LNCaP clone FGC (cell line): ENCODE data around the gene PTPN14.
"Not testable (repeated sequence)": the region's sequence is repeated elsewhere in the genome, so short reads cannot be mapped to it uniquely, and the experiment has no call there.

Experiments used
- DNase-seq: peaks from one replicate; pipeline ENCODE4 v3.0.0-alpha.2; 2011; ENCODE audit warnings: low read depth
- H3K4me3 ChIP-seq: 2 replicates; pipeline ENCODE4 v1.5.1; 2011; ENCODE audit warnings: mild to moderate bottlenecking, low read depth, low read length, control low read depth
- TF ChIP-seq, protein P1 (sequence below): IDR thresholded peaks from 2 replicates; pipeline ENCODE4 v1.5.1; 2012; ENCODE audit warnings: mild to moderate bottlenecking; ENCODE audit not compliant: control insufficient read depth, insufficient read depth; ENCODE audit errors: extremely low read depth

Gene PTPN14

DNA sequence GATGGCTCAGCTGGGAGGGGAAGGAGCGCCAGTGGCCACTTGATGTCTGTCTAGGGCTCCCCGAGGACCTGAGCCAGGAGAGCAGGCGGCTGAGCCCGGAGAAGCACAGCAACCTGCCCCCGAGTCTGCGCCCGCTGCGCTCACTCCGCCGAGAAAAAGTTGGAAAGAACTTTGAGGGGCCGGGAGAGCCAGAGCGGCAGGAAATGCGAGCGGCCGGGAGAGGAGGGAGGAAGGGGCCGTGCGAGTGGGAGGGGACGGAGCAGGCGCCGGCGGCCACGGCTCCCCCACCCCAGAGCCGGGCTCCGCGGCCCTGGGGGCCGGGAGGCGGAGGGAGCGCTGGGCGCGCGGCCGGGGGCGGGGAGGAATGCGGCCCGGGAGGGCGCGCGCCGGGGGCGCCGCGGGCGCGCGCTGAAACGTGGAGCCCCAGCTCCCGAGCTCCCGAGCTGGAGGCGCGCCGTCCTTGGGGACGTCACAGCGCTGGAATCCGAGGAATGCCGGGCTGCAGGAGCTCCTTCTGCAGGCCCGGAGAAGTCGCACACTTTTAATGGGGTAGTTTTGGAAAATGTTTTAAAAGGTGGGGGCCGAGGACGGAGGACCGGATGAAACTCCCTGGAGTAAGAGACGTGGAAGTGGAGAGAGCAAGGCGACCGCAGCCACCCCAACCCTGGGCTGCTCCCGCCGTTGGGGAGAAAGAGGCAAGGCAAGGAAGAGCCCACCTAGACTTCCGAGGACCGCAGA, at the start of gene PTPN14:
Gene PTPN14, minus strand, starts transcription at position 167 of the 738 bp plus-strand sequence. CDS start 86,799 bp downstream, outside the sequence.
- peak; percentile 47 for DNase-seq
- TF ChIP-seq, protein P1, sequence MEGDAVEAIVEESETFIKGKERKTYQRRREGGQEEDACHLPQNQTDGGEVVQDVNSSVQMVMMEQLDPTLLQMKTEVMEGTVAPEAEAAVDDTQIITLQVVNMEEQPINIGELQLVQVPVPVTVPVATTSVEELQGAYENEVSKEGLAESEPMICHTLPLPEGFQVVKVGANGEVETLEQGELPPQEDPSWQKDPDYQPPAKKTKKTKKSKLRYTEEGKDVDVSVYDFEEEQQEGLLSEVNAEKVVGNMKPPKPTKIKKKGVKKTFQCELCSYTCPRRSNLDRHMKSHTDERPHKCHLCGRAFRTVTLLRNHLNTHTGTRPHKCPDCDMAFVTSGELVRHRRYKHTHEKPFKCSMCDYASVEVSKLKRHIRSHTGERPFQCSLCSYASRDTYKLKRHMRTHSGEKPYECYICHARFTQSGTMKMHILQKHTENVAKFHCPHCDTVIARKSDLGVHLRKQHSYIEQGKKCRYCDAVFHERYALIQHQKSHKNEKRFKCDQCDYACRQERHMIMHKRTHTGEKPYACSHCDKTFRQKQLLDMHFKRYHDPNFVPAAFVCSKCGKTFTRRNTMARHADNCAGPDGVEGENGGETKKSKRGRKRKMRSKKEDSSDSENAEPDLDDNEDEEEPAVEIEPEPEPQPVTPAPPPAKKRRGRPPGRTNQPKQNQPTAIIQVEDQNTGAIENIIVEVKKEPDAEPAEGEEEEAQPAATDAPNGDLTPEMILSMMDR = peak; percentile 39
- peak within 1 kb of the TSS; percentile 61 for H3K4me3 ChIP-seq

DNA sequence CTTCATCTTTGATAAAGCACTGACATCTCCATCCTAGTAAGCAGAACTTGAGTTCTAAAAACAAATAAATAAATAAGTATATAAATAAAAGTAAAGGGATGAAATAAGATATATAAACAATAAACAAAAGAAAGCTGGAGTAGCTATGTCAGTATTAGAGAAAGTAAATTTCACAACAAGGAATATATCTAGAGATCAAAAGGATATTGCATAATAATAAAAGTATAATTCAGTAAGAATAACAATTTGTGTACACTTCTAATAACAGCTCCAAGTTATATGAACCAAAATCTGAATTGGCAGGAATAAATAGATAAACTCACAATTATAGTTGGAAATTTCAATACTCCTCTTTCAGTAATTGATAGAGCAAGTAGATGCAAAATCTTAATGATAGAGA, 41.8 kb upstream of the PTPN14 start:
- no peak for DNase-seq
- H3K4me3 ChIP-seq = no peak overlapping the region
- TF ChIP-seq, protein P1 = no peak

DNA sequence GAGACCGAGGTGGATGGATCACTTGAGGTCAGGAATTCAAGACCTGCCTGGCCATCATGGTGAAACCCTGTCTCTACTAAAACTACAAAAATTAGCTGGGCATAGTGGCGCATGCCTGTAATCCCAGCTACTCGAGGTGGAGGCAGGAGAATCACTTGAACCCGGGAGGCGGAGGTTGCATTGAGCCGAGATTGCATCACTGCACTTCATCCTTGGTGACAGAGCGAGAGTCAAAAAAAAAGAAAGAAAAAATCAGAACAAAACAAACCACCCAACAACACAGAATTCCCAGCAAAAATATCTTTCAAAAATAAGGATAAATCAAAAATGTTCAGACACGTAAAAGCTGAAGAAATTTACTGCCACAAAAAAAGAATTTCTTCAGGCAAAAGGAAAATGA, 40.5 kb upstream of the PTPN14 start:
- not testable (repeated sequence) for H3K4me3 ChIP-seq, DNase-seq

DNA sequence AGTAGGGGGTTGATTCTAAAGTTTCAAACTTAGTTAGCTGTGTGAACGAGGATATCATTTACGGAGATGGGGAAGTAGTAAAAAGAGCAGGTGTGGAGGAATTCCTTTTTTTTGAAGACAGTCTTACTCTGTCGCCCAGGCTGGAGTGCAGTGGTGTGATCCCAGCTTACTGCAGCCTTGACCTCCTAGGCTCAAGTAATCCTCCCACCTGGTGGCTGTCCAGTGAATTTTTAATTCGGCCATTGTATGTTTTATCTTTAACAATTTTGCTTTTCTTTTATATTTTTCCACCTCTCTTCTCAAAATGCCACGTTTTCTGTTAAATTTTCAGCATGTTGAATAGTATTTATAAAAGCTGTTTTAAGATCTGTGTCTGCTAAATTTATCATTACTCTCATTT, 39.3 kb upstream of the PTPN14 start:
- TF ChIP-seq, protein P1 = no peak
- H3K4me3 ChIP-seq = no peak overlapping the region
- no peak for DNase-seq

DNA sequence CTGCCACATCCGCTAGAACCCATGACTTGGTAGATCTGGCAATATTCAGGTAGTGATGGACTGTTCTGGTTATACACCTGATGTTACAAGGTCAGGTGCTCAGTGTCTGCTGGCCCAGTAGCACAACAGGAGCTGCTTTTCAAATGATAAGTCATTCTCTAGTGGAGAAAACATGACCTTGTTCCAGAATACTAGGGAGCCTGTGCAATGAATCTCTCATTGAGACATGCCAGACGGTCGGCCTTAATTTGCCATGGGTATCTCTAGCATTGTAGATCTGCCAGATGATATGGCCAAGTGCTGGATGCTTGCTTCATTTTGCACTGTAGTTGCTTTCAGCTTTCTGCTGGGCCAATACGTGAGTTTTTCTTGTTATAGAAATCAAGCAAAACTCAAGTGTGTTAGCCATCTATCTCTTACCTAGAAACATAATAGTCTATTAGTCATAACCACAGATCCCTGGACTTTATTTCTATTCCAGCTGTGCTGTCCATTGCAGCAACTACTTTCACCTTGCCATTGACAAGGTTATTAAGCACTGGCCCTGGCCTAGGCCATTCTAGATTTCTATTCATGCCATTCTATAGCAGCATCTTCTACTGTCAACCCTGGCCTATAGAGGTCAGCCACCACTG, 37.7 kb upstream of the PTPN14 start:
- TF ChIP-seq, protein P1 = no peak
- H3K4me3 ChIP-seq = no peak overlapping the region
- no peak for DNase-seq

DNA sequence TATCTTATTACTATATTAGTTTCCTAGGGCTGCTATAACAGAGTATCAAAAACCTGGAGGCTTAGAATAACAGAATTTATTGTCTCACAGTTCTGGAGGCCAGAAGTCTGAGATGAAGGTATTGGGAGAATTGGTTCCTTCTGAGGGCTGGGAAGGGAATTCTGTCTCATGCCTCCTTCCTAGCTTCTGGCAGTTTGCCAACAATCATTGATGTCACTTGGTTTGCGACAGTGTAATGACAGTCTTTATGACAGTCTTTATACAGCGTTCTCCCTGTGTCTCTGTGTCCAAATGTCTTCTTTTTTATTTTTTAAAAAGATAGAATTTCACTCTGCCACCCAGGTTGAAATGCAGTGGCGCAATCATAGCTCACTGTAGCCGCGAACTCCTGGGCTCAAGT, 35.8 kb upstream of the PTPN14 start:
- DNase-seq = no peak
- TF ChIP-seq, protein P1 = no peak
- no peak overlapping the region for H3K4me3 ChIP-seq

DNA sequence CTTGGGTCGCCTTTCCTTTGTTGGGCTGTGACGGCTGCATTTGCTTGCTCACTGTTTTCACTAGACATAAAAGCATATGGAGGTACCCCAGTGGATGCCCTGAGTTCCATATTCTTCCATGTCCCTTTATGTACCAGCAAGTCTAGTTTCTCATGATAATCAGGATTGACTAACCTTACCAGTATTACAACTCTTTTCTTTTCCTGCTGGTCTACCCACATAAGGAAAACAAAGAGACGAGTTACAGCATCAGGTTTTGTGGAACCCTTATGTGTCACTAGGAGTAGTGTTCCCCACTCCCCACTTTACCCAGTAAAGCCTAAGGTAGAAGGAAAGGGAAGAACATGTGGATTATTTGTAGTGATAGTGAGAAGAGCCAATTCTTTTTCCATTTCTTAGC, 35.2 kb upstream of the PTPN14 start:
- TF ChIP-seq, protein P1 = no peak
- no peak for DNase-seq
- no peak overlapping the region for H3K4me3 ChIP-seq
